NOMO-1 treated with dmso at 0.1 percent for 144 hours (cell line): ENCODE measurements around the gene PRXL2B.

ENCODE experiments used
- DNase-seq: peaks from one replicate; lab custom pipeline; 2025; ENCODE audit not compliant: unreplicated experiment; lab: John Stamatoyannopoulos, UW

Gene PRXL2B

DNA sequence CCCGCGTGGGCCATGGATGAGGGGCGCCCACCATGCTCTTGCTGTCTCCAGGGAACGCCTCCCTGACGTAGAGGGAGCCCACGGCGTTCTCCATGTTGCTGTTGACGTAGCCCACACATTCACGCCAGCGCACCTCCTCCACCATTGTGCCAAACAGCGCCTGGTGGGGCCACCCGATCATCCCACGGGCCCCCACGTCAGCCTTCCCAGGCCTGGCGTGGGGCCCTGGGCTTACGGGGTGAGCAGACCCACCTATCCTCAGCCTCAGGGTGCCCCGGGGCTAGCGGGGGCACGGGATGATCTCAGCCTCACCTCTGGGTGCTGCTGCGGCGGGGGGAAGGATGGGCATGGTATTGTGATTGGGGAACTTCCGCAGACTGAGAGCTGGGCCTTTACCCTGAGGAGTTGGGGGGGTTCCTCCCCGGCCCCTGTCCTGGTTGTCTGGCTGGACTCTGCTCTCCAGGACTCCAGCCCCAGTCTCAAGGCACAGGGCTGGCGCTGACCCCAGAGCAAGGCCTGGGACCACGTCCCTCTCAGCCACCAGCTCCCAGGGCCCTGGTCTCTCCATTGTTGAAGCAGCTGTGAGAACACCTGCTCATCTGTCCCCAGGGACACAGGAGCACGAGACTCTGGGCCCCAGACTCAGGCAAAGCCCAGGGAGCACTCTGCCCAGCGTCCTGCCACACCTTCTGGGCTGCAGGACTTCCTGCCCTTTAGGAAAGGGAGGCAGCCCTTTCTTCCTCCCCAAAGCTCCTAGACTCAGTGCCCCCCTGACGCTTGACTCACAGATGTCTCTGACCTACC lies 10.2 kb downstream of the PRXL2B start:
- DNase-seq = no peak

GRCh38 chr1:2597441-2598328 lies 11.1 kb downstream of the PRXL2B start:
- DNase-seq = no peak

DNA sequence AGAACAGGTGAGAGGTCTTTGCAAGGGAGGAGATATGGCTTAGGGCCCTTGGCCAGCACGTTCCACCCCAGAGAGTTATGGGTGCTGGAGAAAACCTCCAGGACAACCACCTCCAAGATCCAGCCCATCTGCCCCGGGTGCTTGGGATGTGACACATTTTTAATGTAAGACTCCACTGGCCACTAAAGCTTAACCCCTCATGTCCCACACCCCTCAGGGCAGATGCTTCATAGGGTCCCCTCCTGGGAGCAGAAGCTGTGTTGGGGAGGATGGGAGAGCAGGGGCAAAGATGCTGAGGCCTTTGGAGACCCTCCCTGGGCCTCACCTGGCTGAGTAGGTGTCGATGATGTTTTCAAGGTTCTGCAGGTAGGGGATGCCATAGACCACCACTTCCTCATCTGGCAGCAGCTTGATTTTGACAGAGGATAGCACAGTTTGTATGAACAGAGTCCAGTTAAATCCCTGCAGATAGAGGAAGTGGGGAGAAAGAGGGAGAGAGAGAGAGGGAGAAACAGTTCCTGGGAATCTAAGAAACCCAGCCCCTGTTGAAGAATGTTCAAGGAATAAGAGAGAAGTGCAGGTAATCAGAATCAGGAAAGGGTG lies 11.9 kb downstream of the PRXL2B start:
- no peak for DNase-seq

DNA sequence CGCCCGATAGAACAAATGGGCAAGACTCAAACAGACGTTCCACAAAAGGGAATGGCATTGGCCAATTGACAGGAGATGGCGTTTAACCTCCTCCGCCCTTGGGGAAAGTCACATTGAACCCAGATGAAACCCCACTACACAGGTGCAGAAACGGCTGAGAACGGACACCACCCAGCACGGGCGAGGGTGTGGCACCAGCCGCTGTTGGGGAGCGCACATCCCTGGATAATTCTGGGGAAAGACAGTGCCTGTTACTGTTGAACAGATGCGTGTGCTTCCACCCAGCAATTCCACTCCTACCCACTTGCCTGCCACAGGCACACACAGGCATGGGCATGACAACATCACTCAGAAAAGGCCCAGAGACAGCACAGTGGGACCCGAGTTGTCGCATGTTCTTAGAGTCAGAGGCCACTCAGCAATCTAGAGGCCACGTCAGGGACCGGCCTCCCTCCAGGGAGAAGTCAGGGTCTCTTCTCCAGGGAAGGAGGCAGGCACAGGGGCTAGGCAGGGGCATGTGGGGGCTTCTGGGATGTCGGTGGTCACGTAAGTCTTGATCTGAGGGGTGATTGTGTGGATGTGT lies 15.2 kb downstream of the PRXL2B start:
- DNase-seq = no peak

GRCh38 chr1:2602311-2602835 lies 15.8 kb downstream of the PRXL2B start:
- no peak for DNase-seq

- no peak for DNase-seq
Measured at GRCh38 chr1:2602866-2603520, 16.4 kb downstream of the PRXL2B start.

- DNase-seq = no peak
Measured at GRCh38 chr1:2603521-2604155, 17.1 kb downstream of the PRXL2B start.

- no peak for DNase-seq
Measured at GRCh38 chr1:2604156-2604843, 17.7 kb downstream of the PRXL2B start.

GRCh38 chr1:2604844-2605508 lies 18.4 kb downstream of the PRXL2B start:
- DNase-seq = no peak

GRCh38 chr1:2605509-2606395 lies 19.2 kb downstream of the PRXL2B start:
- no peak for DNase-seq

- no peak for DNase-seq
Measured at GRCh38 chr1:2606396-2606880, 19.9 kb downstream of the PRXL2B start.

GRCh38 chr1:2606881-2607621 lies 20.5 kb downstream of the PRXL2B start:
- no peak for DNase-seq

DNA sequence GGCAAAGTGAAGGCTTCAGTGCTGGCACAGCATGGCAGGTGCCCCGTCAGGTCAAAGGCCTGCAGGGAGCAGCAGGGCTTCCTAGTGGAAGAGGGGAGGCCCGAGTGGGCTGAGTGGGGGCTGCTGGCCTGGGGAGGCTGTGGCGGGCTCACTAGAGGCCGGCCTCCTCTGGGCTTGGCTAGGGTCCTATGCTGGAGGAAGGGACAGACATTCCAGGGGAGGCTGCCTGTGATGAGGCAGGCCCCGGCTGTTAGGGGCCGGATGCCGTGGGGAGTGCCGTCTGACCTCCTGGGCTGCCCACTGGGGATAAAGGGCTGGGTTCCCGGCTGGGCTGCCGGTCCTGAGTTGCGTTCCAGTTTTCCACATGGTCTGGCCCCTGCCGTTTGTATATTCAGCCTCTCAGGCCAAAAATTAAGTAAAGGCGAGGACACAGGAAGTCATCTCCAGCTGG lies 21.1 kb downstream of the PRXL2B start:
- DNase-seq = no peak

- DNase-seq = no peak
Measured at GRCh38 chr1:2609319-2610035, 22.9 kb downstream of the PRXL2B start.

- no peak for DNase-seq
Measured at GRCh38 chr1:2610036-2610959, 23.7 kb downstream of the PRXL2B start.
